Liver (tissue), 9 donors: ENCODE results near the gene RHOT1. TPM values are rescaled to one million over a fixed set of nuclear protein-coding genes. Genes with fewer than 3 reads are reported as not detected.

Experiments
- DNase-seq: peaks from one replicate; pipeline ENCODE4 v3.0.0-alpha.2; 2017; ENCODE audit warnings: low spot score
- H3K27ac ChIP-seq, 2 donors: one replicate each; pipeline ENCODE4 v1.7.0; 2013; ENCODE audit warnings: inconsistent platforms in 2 of 2, low read length in 2 of 2, control low read depth in 1 of 2, low read depth in 1 of 2, mild to moderate bottlenecking in 1 of 2
- H3K27me3 ChIP-seq, 4 donors: one replicate each; pipeline versions ENCODE4 v1.6.1 to v1.7.0; 2013; ENCODE audit warnings: low read length in 3 of 4, inconsistent platforms in 1 of 4, mild to moderate bottlenecking in 1 of 4, moderate library complexity in 1 of 4; ENCODE audit not compliant: control insufficient read depth in 4 of 4, insufficient read depth in 4 of 4
- H3K36me3 ChIP-seq, 4 donors: one replicate each; pipeline versions ENCODE4 v1.6.1 to v1.7.0; 2013; ENCODE audit warnings: low read length in 3 of 4, mild to moderate bottlenecking in 3 of 4, low read depth in 1 of 4, moderate library complexity in 1 of 4; ENCODE audit not compliant: control insufficient read depth in 4 of 4, insufficient read depth in 3 of 4
- H3K4me1 ChIP-seq, 4 donors: one replicate each; pipeline versions ENCODE4 v1.6.1 to v1.7.0; 2013; ENCODE audit warnings: low read length in 3 of 4, mild to moderate bottlenecking in 3 of 4, moderate library complexity in 1 of 4; ENCODE audit not compliant: control insufficient read depth in 4 of 4, insufficient read depth in 4 of 4
- H3K4me3 ChIP-seq, 3 donors: one replicate each; pipeline versions ENCODE4 v1.6.1 to v1.7.0; 2013; ENCODE audit warnings: low read length in 3 of 3, control low read depth in 1 of 3, low read depth in 1 of 3, mild to moderate bottlenecking in 1 of 3
- H3K9ac ChIP-seq, 2 donors: one replicate each; pipeline ENCODE4 v1.7.0; 2013; ENCODE audit warnings: low read length in 2 of 2, mild to moderate bottlenecking in 2 of 2, moderate library complexity in 2 of 2, control low read depth in 1 of 2, low read depth in 1 of 2
- H3K9me3 ChIP-seq, 4 donors: one replicate each; pipeline versions ENCODE4 v1.6.1 to v1.7.0; 2013; ENCODE audit warnings: low read length in 3 of 4; ENCODE audit not compliant: control insufficient read depth in 4 of 4
- ATF3 ChIP-seq: IDR thresholded peaks from 2 replicates; pipeline ENCODE4 v1.6.1; 2016; ENCODE audit warnings: antibody characterized with exemption
- CTCF ChIP-seq: fragments of 150-350 bp; IDR thresholded peaks from 2 replicates; pipeline ENCODE4 v1.5.1; 2017; ENCODE audit warnings: improper control_type of control experiment, low read depth, low read length; ENCODE audit not compliant: missing input control
- EGR1 ChIP-seq, 2 donors: IDR thresholded peaks; 2 replicates each; pipeline ENCODE4 v1.6.1; 2016 to 2018; ENCODE audit warnings: antibody characterized with exemption in 2 of 2, low read depth in 2 of 2
- FOXA1 ChIP-seq: IDR thresholded peaks from 2 replicates; pipeline ENCODE4 v1.6.1; 2016; ENCODE audit warnings: antibody characterized with exemption
- FOXA2 ChIP-seq: IDR thresholded peaks from 2 replicates; pipeline ENCODE4 v1.6.1; 2016; ENCODE audit warnings: antibody characterized with exemption
- GABPA ChIP-seq, 2 donors: IDR thresholded peaks in 1 of 2; conservative IDR thresholded peaks in 1 of 2; 2 replicates each; pipeline ENCODE4 v1.6.1; 2016; ENCODE audit warnings: antibody characterized with exemption in 2 of 2, mild to moderate bottlenecking in 1 of 2, moderate library complexity in 1 of 2
- HNF4A ChIP-seq, 2 donors: conservative IDR thresholded peaks; 2 replicates each; pipeline ENCODE4 v1.6.1; 2016; ENCODE audit warnings: antibody characterized with exemption in 2 of 2, mild to moderate bottlenecking in 2 of 2
- HNF4G ChIP-seq: IDR thresholded peaks from 2 replicates; pipeline ENCODE4 v1.6.1; 2016; ENCODE audit warnings: antibody characterized with exemption
- NR2F2 ChIP-seq: IDR thresholded peaks from 2 replicates; pipeline ENCODE4 v1.6.1; 2016; ENCODE audit warnings: antibody characterized with exemption
- RXRA ChIP-seq, 2 donors: IDR thresholded peaks; 2 replicates each; pipeline ENCODE4 v1.6.1; 2017 to 2018; ENCODE audit warnings: antibody characterized with exemption in 2 of 2, mild to moderate bottlenecking in 1 of 2
- SP1 ChIP-seq: IDR thresholded peaks from 2 replicates; pipeline ENCODE4 v1.6.1; 2018; ENCODE audit warnings: antibody characterized with exemption, mild to moderate bottlenecking
- TAF1 ChIP-seq: conservative IDR thresholded peaks from 2 replicates; pipeline ENCODE4 v1.6.1; 2016; ENCODE audit warnings: antibody characterized with exemption, mild to moderate bottlenecking
- YY1 ChIP-seq: IDR thresholded peaks from 2 replicates; pipeline ENCODE4 v1.6.1; 2016; ENCODE audit warnings: antibody characterized with exemption, mild to moderate bottlenecking
- WGBS: extraction: QIAGEN DNeasy Blood & Tissue Kit; methylation state at CpG from one replicate; pipeline ENCODE4 v1.1.7; 2013; 5-methylcytosine and 5-hydroxymethylcytosine counted together
- polyA plus RNA-seq, 2 donors: library from polyadenylated mRNA; stranded (reverse) in 1 of 2; unstranded in 1 of 2; fragments of 200-250 nt in 1 of 2; fragments of >200 nt in 1 of 2; fragmentation: Nextera tagmentation in 1 of 2; extraction: Ambion mirVana in 1 of 2; gene quantifications; one replicate each; pipeline versions ENCODE4 v1.2.1 to v1.2.3, GENCODE V29; 2013 to 2015
- total RNA-seq, 2 donors: library from RNA; depleted of rRNA; stranded (reverse); fragments of >200 nt; gene quantifications; one replicate each; pipeline ENCODE4 v1.2.3, GENCODE V29; 2014
- TF ChIP-seq, protein P1 (sequence below): IDR thresholded peaks from 2 replicates; pipeline ENCODE4 v1.6.1; 2016; ENCODE audit warnings: antibody characterized with exemption
- TF ChIP-seq, protein P2 (sequence below): IDR thresholded peaks from 2 replicates; pipeline ENCODE4 v1.6.1; 2016; ENCODE audit warnings: antibody characterized with exemption, mild to moderate bottlenecking
- donor health status: healthy.
- donor health status: healthy.
- donor health status: healthy.
- donor health status: healthy.
- donor health status: healthy.

The RHOT1 gene
- total and polyA plus RNA-seq, 4 donors: 8.1 to 43.4 (median 17.1) TPM

DNA sequence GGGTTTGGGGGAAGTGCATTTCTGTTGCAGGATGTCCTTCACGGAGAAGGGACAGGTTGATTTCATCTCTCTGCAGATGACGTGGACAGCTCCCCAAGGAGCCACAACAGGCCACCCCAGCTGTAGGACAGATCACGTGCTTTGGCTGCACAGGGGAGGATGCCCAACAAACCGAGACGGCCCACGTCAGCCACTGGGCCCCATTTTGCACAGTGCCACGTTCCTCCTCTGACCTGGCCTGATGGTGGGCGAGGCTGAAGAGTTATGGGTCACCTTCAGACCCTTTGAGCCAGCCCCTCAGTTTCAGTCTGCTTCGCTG, 114.4 kb downstream of the RHOT1 start:
- H3K36me3 ChIP-seq: no peaks in the 10 kb centered on the region
- no peak for DNase-seq
- no peaks in the 10 kb centered on the region for H3K27me3 ChIP-seq
- TF ChIP-seq EGR1 (IDR thresholded peaks at IDR 0.05; ENCODE audit: low read depth in 2 of 2) (no peak), ATF3 (no peak), CTCF (no peak), FOXA1 (no peak), YY1 (no peak)
- TF ChIP-seq, protein P1, sequence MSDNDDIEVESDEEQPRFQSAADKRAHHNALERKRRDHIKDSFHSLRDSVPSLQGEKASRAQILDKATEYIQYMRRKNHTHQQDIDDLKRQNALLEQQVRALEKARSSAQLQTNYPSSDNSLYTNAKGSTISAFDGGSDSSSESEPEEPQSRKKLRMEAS: no peak
- H3K27ac ChIP-seq: no peak overlapping the region
- H3K4me1 ChIP-seq: no peaks in the 10 kb centered on the region
- no peaks in the 10 kb centered on the region for H3K9me3 ChIP-seq
- no peak overlapping the region for H3K4me3 ChIP-seq
- H3K9ac ChIP-seq: no peak overlapping the region
- WGBS: 88% methylated on average over 9 of the region's 9 CpGs

GRCh38 chr17:32258383-32259140, 116.3 kb downstream of the RHOT1 start:
- no peak for DNase-seq
- H3K4me3 ChIP-seq: no peak overlapping the region
- H3K36me3 ChIP-seq: no peaks in the 10 kb centered on the region
- H3K4me1 ChIP-seq: no peaks in the 10 kb centered on the region
- no peaks in the 10 kb centered on the region for H3K9me3 ChIP-seq
- no peak overlapping the region for H3K9ac ChIP-seq
- no peak overlapping the region for H3K27ac ChIP-seq
- WGBS: 82% methylated on average over 18 of the region's 18 CpGs
- TF ChIP-seq YY1 (no peak), HNF4G (no peak), CTCF (no peak), HNF4A (conservative IDR thresholded peaks at IDR 0.05) (no peak), EGR1 (IDR thresholded peaks at IDR 0.05; ENCODE audit: low read depth in 2 of 2) (no peak), SP1 (no peak), FOXA2 (no peak), TAF1 (no peak)
- H3K27me3 ChIP-seq: no peaks in the 10 kb centered on the region

- H3K4me1 ChIP-seq: no peaks in the 10 kb centered on the region
- H3K9me3 ChIP-seq: no peaks in the 10 kb centered on the region
- no peak overlapping the region for H3K9ac ChIP-seq
- 86% methylated on average over 4 of the region's 4 CpGs for WGBS
- peaks cover 0 to 5% (median 0%) of the 10 kb centered on the region in 4 donors for H3K27me3 ChIP-seq
- no peak overlapping the region for H3K4me3 ChIP-seq
- no peak for DNase-seq
- no peak for TF ChIP-seq ATF3
- TF ChIP-seq NR2F2: no peak
- TF ChIP-seq YY1: no peak
- TF ChIP-seq HNF4G: no peak
- TF ChIP-seq, protein P2, sequence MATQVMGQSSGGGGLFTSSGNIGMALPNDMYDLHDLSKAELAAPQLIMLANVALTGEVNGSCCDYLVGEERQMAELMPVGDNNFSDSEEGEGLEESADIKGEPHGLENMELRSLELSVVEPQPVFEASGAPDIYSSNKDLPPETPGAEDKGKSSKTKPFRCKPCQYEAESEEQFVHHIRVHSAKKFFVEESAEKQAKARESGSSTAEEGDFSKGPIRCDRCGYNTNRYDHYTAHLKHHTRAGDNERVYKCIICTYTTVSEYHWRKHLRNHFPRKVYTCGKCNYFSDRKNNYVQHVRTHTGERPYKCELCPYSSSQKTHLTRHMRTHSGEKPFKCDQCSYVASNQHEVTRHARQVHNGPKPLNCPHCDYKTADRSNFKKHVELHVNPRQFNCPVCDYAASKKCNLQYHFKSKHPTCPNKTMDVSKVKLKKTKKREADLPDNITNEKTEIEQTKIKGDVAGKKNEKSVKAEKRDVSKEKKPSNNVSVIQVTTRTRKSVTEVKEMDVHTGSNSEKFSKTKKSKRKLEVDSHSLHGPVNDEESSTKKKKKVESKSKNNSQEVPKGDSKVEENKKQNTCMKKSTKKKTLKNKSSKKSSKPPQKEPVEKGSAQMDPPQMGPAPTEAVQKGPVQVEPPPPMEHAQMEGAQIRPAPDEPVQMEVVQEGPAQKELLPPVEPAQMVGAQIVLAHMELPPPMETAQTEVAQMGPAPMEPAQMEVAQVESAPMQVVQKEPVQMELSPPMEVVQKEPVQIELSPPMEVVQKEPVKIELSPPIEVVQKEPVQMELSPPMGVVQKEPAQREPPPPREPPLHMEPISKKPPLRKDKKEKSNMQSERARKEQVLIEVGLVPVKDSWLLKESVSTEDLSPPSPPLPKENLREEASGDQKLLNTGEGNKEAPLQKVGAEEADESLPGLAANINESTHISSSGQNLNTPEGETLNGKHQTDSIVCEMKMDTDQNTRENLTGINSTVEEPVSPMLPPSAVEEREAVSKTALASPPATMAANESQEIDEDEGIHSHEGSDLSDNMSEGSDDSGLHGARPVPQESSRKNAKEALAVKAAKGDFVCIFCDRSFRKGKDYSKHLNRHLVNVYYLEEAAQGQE: no peak
- TF ChIP-seq RXRA (IDR thresholded peaks at IDR 0.05): no peak
- no peak for TF ChIP-seq FOXA1
- TF ChIP-seq GABPA (IDR thresholded peaks at IDR 0.05 in 1 of 2, conservative IDR thresholded peaks at IDR 0.05 in 1 of 2): no peak
- no peak for TF ChIP-seq TAF1
- TF ChIP-seq FOXA2: no peak
- no peak for TF ChIP-seq HNF4A (conservative IDR thresholded peaks at IDR 0.05)
- no peak for TF ChIP-seq CTCF
- H3K36me3 ChIP-seq: no peaks in the 10 kb centered on the region
- no peak overlapping the region for H3K27ac ChIP-seq
These were observed 117.3 kb downstream of the RHOT1 start for GRCh38 chr17:32259586-32259985.
